Hepatocyte (in vitro differentiated cells): Measurements from ENCODE around the gene DIP2B. TPM values are rescaled to one million over a fixed set of nuclear protein-coding genes. Genes with fewer than 3 reads are reported as not detected.
A peak's percentile ranks its signal among the peaks of the same experiment; 100 is the strongest.
"Not testable (repeated sequence)": the region's sequence is repeated elsewhere in the genome, so short reads cannot be mapped to it uniquely, and the experiment has no call there.

Experiments
- DNase-seq: peaks from one replicate; pipeline ENCODE4 v3.0.0-alpha.2; 2016; ENCODE audit warnings: low spot score
- H2AFZ ChIP-seq: fragments of 200-600 bp; sonication (generic); 2 replicates; pipeline ENCODE4 v1.6.0; 2016; ENCODE audit warnings: antibody characterized with exemption, mild to moderate bottlenecking
- H3K27ac ChIP-seq: fragments of 200-600 bp; sonication (generic); 2 replicates; pipeline ENCODE4 v1.5.1; 2016; ENCODE audit warnings: mild to moderate bottlenecking
- H3K27me3 ChIP-seq: fragments of 200-600 bp; sonication (generic); 2 replicates; pipeline ENCODE4 v1.6.1; 2016
- H3K36me3 ChIP-seq: fragments of 200-600 bp; sonication (generic); replicated peaks from 2 replicates; pipeline ENCODE4 v1.5.1; 2016; ENCODE audit warnings: low read depth; ENCODE audit not compliant: insufficient read depth
- H3K4me1 ChIP-seq: fragments of 200-600 bp; sonication (generic); 2 replicates; pipeline ENCODE4 v1.5.1; 2016; ENCODE audit warnings: mild to moderate bottlenecking, moderate library complexity; ENCODE audit not compliant: insufficient read depth
- H3K4me2 ChIP-seq: fragments of 200-600 bp; sonication (generic); 2 replicates; pipeline ENCODE4 v1.6.0; 2016
- H3K4me3 ChIP-seq: fragments of 200-600 bp; sonication (generic); 2 replicates; pipeline ENCODE4 v1.5.1; 2016; ENCODE audit warnings: mild to moderate bottlenecking
- H3K79me2 ChIP-seq: fragments of 200-600 bp; sonication (generic); 2 replicates; pipeline ENCODE4 v1.6.0; 2017; ENCODE audit warnings: mild to moderate bottlenecking
- H3K9me2 ChIP-seq: fragments of 200-600 bp; sonication (generic); replicated peaks from 2 replicates; pipeline ENCODE4 v1.6.0; 2017; ENCODE audit warnings: mild to moderate bottlenecking; ENCODE audit not compliant: insufficient read depth
- H3K9me3 ChIP-seq: fragments of 200-600 bp; sonication (generic); 2 replicates; pipeline ENCODE4 v1.5.1; 2016; ENCODE audit warnings: low read depth, mild to moderate bottlenecking
- H4K20me1 ChIP-seq: fragments of 200-600 bp; sonication (generic); 2 replicates; pipeline ENCODE4 v1.6.0; 2016; ENCODE audit warnings: mild to moderate bottlenecking; ENCODE audit not compliant: insufficient read depth, poor library complexity, severe bottlenecking
- EZH2 ChIP-seq: fragments of 200-600 bp; sonication (generic); IDR thresholded peaks from 2 replicates; pipeline ENCODE4 v1.6.1; 2016; ENCODE audit warnings: antibody characterized with exemption, mild to moderate bottlenecking, borderline replicate concordance
- EZH2phosphoT487 ChIP-seq: fragments of 200-600 bp; sonication (generic); IDR thresholded peaks from one replicate; pipeline ENCODE4 v1.6.1; 2018; ENCODE audit warnings: antibody characterized with exemption, mild to moderate bottlenecking, low read depth, moderate library complexity; ENCODE audit not compliant: unreplicated experiment, severe bottlenecking
- WGBS: methylation state at CpG from one replicate; pipeline ENCODE4 v1.1.6; 2016; ENCODE audit warnings: low lambda C conversion rate; ENCODE audit errors: missing lambda C conversion rate; 5-methylcytosine and 5-hydroxymethylcytosine counted together
- polyA plus RNA-seq: library from polyadenylated mRNA; unstranded; fragments of >200 nt; fragmentation: Nextera tagmentation; extraction: Ambion mirVana; gene quantifications from 2 replicates; pipeline ENCODE4 v1.2.1, GENCODE V29; 2016
- total RNA-seq: library from RNA; depleted of rRNA; stranded (reverse); fragments of >200 nt; gene quantifications from 2 replicates; pipeline ENCODE4 v1.2.3, GENCODE V29; 2014
- TF ChIP-seq, protein P1 (sequence below): fragments of 200-600 bp; sonication (generic); IDR thresholded peaks from 2 replicates; pipeline ENCODE4 v1.5.1; 2016; ENCODE audit warnings: antibody characterized with exemption, mild to moderate bottlenecking; ENCODE audit not compliant: poor library complexity

Gene DIP2B
- total and polyA plus RNA-seq, 2 experiments from 2014 or later: 10.5 to 31.8 TPM

- peaks cover 98% of the 10 kb centered on the region for H3K79me2 ChIP-seq
- H4K20me1 ChIP-seq: peaks cover 5% of the 10 kb centered on the region
- no peak overlapping the region for H3K27ac ChIP-seq
- no peak overlapping the region for H2AFZ ChIP-seq
- DNase-seq: no peak
- no peaks in the 10 kb centered on the region for H3K36me3 ChIP-seq
- H3K9me2 ChIP-seq: no peaks in the 10 kb centered on the region
- peaks cover 3% of the 10 kb centered on the region for H3K4me1 ChIP-seq
- no peak overlapping the region for H3K4me2 ChIP-seq
- H3K27me3 ChIP-seq: no peaks in the 10 kb centered on the region
- H3K4me3 ChIP-seq: no peak overlapping the region
- TF ChIP-seq EZH2phosphoT487: no peak
- TF ChIP-seq EZH2: no peak
- TF ChIP-seq, protein P1, sequence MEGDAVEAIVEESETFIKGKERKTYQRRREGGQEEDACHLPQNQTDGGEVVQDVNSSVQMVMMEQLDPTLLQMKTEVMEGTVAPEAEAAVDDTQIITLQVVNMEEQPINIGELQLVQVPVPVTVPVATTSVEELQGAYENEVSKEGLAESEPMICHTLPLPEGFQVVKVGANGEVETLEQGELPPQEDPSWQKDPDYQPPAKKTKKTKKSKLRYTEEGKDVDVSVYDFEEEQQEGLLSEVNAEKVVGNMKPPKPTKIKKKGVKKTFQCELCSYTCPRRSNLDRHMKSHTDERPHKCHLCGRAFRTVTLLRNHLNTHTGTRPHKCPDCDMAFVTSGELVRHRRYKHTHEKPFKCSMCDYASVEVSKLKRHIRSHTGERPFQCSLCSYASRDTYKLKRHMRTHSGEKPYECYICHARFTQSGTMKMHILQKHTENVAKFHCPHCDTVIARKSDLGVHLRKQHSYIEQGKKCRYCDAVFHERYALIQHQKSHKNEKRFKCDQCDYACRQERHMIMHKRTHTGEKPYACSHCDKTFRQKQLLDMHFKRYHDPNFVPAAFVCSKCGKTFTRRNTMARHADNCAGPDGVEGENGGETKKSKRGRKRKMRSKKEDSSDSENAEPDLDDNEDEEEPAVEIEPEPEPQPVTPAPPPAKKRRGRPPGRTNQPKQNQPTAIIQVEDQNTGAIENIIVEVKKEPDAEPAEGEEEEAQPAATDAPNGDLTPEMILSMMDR: no peak
- H3K9me3 ChIP-seq: no peaks in the 10 kb centered on the region
These were observed 36.4 kb downstream of the DIP2B start for GRCh38 chr12:50541139-50541538.

DNA sequence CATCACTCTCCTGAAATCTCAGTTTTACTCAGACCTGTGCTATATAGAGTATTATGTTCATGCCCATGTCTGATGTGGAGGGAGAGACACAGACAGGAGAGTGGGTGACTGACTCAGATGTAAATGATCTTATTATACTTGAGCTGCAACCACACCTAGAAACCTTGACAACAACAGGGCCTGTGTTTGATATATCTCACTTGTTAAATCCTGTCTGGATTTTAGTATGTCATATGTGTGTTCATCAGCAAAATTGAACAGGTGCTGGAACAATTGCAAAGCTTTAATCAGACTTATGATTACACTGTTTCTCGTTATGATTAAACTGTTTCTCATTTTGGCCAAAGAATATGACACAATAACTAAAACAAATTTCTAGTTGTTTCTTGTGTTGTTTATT lies 37.7 kb downstream of the DIP2B start:
- Histone ChIP-seq H3K4me3 (no peak overlapping the region), H3K36me3 (no peaks in the 10 kb centered on the region), H3K4me2 (no peak overlapping the region), H4K20me1 (peaks cover 5% of the 10 kb centered on the region), H3K4me1 (peaks cover 13% of the 10 kb centered on the region), H3K9me2 (no peaks in the 10 kb centered on the region), H3K27me3 (no peaks in the 10 kb centered on the region), H3K27ac (peak overlapping the region; percentile 33), H3K9me3 (no peaks in the 10 kb centered on the region), H2AFZ (no peak overlapping the region), H3K79me2 (peaks cover 98% of the 10 kb centered on the region)
- peak; percentile 14 for DNase-seq
- 90% methylated on average over 1 of the region's 1 CpG for WGBS
- TF ChIP-seq EZH2phosphoT487 (no peak), EZH2 (no peak)
- TF ChIP-seq, protein P1: no peak

DNA sequence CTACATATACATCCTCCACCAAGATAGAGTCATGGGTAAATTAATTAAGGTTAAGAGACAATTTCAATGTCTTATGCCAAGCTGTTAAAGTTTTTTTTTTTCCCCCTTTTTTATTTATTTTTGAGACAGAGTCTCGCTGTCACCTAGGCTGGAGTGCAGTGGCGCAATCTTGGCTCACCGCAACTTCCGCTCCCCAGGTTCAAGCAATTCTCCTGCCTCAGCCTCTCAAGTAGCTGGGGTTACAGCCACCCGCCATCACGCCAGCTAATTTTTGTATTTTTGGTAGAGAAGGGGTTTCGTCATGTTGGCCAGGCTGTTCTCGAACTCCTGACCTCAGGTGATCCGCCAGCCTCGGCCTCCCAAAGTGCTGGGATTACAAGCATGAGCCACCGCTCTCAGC lies 38.4 kb downstream of the DIP2B start:
- Histone ChIP-seq H3K4me1 (peaks cover 13% of the 10 kb centered on the region), H3K79me2 (peaks cover 98% of the 10 kb centered on the region)
- not testable (repeated sequence) for H2AFZ ChIP-seq, H3K9me3 ChIP-seq, H3K4me3 ChIP-seq, H4K20me1 ChIP-seq, H3K4me2 ChIP-seq, H3K36me3 ChIP-seq, H3K27me3 ChIP-seq, H3K27ac ChIP-seq, DNase-seq, H3K9me2 ChIP-seq
- WGBS: over 99% methylated on average over 11 of the region's 11 CpGs

GRCh38 chr12:50545213-50545612 lies 40.4 kb downstream of the DIP2B start:
- Histone ChIP-seq H4K20me1 (no peaks in the 10 kb centered on the region), H3K4me3 (no peak overlapping the region), H3K36me3 (no peaks in the 10 kb centered on the region), H3K4me2 (no peak overlapping the region), H3K27me3 (no peaks in the 10 kb centered on the region), H3K79me2 (peaks cover 92% of the 10 kb centered on the region), H3K9me3 (no peaks in the 10 kb centered on the region), H3K4me1 (peaks cover 19% of the 10 kb centered on the region), H2AFZ (no peak overlapping the region), H3K27ac (no peak overlapping the region), H3K9me2 (no peaks in the 10 kb centered on the region)
- WGBS: 94% methylated on average over 5 of the region's 5 CpGs
- DNase-seq: no peak
- TF ChIP-seq, protein P1: no peak
- TF ChIP-seq EZH2phosphoT487: no peak
- TF ChIP-seq EZH2: no peak
